NCI-H69 (cell line): ENCODE results near the gene P2RY6.

ENCODE experiments used
- DNase-seq: peaks from one replicate; lab custom pipeline; 2025; lab: John Stamatoyannopoulos, UW

Gene P2RY6

GRCh38 chr11:73334384-73335203, 62.5 kb downstream of the P2RY6 start:
- peak; percentile 37 for DNase-seq

- DNase-seq, result peak; percentile 79
Observed at GRCh38 chr11:73335204-73335923, 63.2 kb downstream of the P2RY6 start.

GRCh38 chr11:73337846-73338245, 65.7 kb downstream of the P2RY6 start:
- no peak for DNase-seq

GRCh38 chr11:73338279-73338678, 66.1 kb downstream of the P2RY6 start:
- DNase-seq, result no peak

GRCh38 chr11:73340164-73340563, 68.0 kb downstream of the P2RY6 start:
- DNase-seq, result peak; percentile 34

- peak; percentile 73 for DNase-seq
Observed at GRCh38 chr11:73342633-73343032, 70.5 kb downstream of the P2RY6 start.

- DNase-seq, result peak; percentile 58
Observed at GRCh38 chr11:73343076-73343873, 71.1 kb downstream of the P2RY6 start.

GRCh38 chr11:73344191-73344607, 72.1 kb downstream of the P2RY6 start:
- peak; percentile 66 for DNase-seq

- no peak for DNase-seq
Observed at GRCh38 chr11:73345481-73346160, 73.5 kb downstream of the P2RY6 start.

GRCh38 chr11:73346186-73346935, 74.2 kb downstream of the P2RY6 start:
- DNase-seq, result no peak

- peak; percentile 89 for DNase-seq
Observed at GRCh38 chr11:73347067-73347466, 74.9 kb downstream of the P2RY6 start.
